OCI-LY1 (cell line): ENCODE measurements around the gene FGF22.

ENCODE experiments used
- EZH2 ChIP-seq: fragments of 200-600 bp; sonication (generic), shearing (Covaris generic); IDR thresholded peaks from 2 replicates; pipeline ENCODE4 v1.8.0; 2017; ENCODE audit warnings: borderline replicate concordance, mixed run types, mild to moderate bottlenecking, antibody characterized with exemption, low read length, moderate library complexity, mixed read lengths
- TF ChIP-seq, protein P1 (sequence below): fragments of 200-600 bp; sonication (generic), shearing (Covaris generic); IDR thresholded peaks from 2 replicates; pipeline ENCODE4 v1.5.1; 2017; ENCODE audit warnings: mild to moderate bottlenecking, antibody characterized with exemption, low read length, moderate library complexity, mixed read lengths

DNA sequence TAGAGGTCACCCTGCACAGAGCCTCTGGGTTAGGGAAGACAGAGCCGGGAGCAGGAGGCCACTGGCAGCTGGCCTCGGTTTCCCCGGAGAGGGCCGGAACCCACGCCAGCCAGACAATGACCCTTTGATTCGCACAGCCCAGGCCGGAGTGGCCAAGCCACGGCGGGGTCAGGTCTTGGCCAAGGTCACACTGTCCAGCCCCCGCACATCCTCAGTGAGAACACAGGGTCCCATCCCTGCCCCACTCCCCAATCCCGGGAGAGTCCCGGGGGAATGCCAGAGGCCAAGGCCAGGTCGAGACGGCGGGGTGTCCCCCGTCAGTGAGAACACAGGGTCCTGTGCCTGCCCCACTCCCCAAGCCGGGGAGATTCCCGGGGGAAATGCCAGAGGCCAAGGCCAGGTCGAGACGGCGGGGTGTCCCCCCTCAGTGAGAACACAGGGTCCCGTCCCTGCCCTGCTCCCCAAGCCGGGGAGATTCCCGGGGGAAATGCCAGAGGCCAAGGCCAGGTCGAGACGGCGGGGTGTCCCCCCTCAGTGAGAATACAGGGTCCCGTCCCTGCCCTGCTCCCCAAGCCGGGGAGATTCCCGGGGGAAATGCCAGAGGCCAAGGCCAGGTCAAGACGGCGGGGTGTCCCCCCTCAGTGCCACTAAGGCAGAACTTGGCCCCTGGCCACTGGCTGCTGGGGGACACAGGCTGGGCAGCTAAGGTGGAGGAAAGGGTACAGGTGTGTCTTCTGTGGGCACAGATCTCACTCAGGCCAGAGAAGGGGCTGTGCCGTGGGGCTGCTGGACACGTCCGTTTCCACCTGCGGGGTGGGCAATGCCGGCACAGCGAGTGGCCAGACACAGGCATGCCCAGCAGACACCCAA lies 34.8 kb downstream of the FGF22 start:
- TF ChIP-seq, protein P1, sequence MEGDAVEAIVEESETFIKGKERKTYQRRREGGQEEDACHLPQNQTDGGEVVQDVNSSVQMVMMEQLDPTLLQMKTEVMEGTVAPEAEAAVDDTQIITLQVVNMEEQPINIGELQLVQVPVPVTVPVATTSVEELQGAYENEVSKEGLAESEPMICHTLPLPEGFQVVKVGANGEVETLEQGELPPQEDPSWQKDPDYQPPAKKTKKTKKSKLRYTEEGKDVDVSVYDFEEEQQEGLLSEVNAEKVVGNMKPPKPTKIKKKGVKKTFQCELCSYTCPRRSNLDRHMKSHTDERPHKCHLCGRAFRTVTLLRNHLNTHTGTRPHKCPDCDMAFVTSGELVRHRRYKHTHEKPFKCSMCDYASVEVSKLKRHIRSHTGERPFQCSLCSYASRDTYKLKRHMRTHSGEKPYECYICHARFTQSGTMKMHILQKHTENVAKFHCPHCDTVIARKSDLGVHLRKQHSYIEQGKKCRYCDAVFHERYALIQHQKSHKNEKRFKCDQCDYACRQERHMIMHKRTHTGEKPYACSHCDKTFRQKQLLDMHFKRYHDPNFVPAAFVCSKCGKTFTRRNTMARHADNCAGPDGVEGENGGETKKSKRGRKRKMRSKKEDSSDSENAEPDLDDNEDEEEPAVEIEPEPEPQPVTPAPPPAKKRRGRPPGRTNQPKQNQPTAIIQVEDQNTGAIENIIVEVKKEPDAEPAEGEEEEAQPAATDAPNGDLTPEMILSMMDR, result no peak
- TF ChIP-seq EZH2, result no peak
